TTC549 (cell line): ENCODE data around the gene PKD2.

Source experiments
- FAIRE-seq: peaks from 2 replicates; lab custom pipeline; 2012; peaks lifted over from hg19 to GRCh38; lab: Jason Lieb, UNC

The PKD2 gene

GRCh38 chr4:88027611-88028608 lies 20.5 kb downstream of the PKD2 start:
- FAIRE-seq, result no peak

DNA sequence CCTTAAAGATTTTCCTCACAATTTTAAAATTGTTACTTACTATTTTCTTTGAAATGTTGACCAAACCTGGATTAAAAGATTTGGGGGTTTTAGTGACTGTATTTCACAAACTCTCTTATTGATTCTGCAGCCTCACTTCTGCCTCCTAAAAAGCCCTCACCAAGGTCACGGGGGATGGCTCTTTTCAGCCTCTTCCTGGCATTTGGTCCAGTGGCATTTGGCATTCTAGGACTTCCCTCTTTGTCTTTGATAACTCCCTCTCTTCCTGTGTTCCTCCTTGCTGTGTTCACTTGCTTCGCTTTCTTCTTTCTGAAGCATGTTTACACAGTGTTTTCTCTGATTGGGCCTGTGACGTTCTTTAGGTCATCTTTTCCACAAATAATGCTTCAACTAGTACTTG lies 21.5 kb downstream of the PKD2 start:
- FAIRE-seq, result no peak

GRCh38 chr4:88029556-88029955 lies 22.1 kb downstream of the PKD2 start:
- no peak for FAIRE-seq

DNA sequence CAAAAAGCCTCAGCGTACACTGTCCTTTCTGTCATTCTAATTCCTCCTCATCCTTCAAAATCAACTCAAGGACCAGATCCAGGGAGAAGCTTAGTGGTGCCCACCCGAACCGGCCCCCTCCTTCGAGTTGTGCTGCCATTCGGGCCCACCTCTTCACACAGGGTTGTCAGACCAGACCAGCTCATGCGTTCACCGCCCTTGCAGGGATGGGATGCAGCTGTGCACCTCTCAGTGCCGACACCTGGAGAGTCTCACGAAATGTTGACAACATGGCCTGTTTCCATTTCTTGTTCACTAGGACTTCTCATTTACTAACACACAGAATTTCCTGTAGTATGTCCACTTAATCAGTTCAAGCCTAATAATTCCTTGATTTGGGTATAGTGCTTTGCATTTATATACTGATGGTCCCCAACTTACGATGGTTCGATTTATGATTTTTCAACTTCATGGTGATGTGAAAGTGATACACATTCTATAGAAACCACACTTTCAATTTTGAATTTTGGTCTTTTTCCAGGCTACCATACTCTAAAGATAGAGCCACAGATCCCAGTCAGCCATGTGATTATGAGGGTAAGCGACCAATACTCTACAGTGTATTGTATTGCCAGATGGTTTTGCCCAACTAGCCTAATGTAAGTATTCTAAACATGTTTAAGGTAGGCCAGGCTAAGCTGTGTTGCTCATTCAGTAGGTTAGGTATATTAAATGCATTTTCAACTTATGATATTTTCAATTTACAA lies 23.3 kb downstream of the PKD2 start:
- no peak for FAIRE-seq

- FAIRE-seq, result peak; percentile 73
These were observed 25.9 kb downstream of the PKD2 start for GRCh38 chr4:88033309-88033708.

- FAIRE-seq, result no peak
These were observed 27.9 kb downstream of the PKD2 start for GRCh38 chr4:88035292-88035691.

DNA sequence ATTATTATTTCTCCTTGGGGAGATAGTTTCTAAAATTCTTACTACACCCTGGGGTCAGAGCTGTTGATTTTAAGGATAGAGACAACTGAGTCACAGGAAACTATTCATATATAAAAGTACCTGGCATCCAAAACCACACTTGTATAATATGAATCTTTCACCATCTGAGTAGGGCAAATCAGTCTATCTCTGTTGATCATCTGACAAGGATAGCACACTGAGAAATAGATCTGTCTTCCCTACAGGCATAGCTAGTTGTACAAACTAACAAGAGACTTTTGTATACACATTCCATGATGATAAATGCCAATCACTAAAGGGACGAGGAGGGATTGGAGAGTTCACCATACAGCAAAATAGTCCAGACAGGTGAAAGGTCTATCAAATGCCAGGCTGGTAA lies 30.0 kb downstream of the PKD2 start:
- no peak for FAIRE-seq

DNA sequence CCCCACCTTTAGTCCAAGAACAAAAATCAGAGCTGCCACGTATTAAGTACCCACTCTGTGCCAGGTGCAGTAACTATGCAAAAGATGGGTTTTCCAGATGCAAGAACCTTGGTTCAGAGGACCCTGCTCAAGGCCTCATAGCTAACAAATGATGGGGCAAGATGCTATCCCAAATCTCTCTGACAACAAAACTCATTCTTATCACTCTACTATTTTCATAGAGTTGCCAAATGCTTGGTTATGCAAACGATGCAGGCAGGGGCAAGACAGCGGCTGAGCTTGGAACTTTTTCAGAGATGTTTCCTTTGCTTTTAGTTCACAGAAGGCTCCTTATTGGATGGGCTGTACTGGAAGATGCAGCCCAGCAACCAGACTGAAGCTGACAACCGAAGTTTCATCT lies 30.5 kb downstream of the PKD2 start:
- no peak for FAIRE-seq

- no peak for FAIRE-seq
These were observed 33.3 kb downstream of the PKD2 start for GRCh38 chr4:88040707-88041106.

DNA sequence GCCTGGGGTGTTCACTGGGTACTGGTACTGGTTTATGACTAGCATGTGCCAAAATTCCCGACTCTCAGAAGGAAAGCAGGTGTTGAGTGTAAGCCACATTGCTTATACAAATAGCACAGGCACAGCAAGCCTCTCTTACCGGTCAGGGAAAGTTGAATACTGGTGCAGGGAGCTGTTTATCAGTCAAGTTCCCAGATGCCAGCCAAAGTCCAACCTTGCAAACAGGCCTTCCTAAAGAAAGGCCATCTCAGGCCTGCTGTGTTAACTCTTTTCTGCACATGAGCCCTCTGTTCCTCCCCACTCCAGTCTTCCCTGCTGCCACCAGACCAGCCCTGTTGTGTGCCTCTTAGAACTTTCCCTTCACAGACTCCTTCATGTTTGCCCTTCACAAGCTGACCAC lies 34.2 kb downstream of the PKD2 start:
- FAIRE-seq, result no peak

GRCh38 chr4:88043001-88043400 lies 35.6 kb downstream of the PKD2 start:
- FAIRE-seq, result no peak

DNA sequence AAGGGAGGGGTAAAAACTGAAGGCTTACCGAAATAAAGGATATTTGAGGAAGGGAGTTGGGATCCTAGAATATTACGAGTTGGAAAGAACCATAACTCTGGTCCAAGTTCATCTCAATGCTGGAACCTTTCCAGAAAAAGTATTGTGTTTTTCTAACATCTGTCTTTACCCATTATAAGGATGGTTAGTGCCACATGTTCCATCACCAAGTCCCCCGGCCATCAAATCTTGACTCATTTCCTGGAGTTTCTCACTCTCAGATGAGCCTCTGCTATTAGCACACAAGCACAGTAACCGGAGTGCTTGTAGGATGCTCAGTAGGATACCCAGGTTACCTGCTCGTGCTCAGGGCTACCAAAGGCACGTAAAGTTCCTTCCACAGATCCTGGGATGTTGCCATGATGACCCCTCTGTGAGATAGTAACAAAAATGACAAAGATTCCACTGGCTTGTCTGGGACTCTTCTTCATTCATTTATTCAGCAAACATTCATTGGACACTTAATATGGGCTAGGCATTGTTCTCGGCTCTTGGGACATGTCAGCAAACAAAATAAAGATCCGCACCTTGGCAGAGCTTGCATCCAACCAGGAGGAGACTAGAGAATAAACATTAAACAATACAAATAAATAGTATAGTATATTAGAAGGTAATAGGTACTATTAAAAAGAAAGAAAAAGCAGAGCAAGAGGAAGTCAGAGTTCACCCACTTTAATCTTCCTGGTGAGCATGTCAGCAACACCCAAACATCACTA lies 36.3 kb downstream of the PKD2 start:
- FAIRE-seq, result no peak

GRCh38 chr4:88045021-88045420 lies 37.6 kb downstream of the PKD2 start:
- no peak for FAIRE-seq

DNA sequence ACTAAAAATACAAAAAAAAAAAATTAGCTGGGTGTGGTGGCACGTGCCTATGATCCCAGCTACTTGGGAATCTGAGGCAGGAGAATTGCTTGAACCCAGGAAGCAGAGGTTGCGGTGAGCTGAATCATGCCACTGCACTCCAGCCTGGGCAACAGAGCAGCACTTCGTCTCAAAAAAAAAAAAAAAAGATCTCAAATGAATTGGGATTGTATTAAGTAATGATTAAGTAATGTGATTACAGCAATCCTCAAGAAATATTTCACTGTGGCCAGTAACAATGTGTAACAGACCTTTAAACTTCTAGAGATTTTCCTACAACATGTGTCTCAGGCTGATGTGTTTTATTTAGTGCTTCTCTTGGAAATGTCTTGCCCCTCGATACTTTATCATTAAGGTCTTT lies 46.8 kb downstream of the PKD2 start:
- FAIRE-seq, result no peak

DNA sequence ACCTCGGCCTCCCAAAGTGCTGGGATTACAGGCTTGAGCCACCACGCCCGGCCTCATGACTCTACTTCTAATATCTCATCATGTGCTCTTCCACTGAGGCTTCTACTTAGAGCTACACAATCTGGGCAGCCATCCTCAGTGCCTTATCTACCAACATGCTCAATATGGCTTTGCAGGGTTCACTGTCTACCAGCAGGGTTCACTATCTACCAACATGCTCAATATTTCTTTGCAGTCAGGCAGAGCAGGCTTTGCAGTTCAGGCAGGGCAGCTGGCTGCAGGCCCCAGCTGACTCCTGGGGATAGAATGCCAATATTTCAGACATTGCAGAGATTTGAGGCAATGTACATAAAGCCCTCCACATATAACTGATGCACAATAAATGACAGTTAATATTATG lies 47.5 kb downstream of the PKD2 start:
- FAIRE-seq, result no peak

GRCh38 chr4:88058295-88058694 lies 50.9 kb downstream of the PKD2 start:
- no peak for FAIRE-seq

GRCh38 chr4:88059766-88060165 lies 52.3 kb downstream of the PKD2 start:
- no peak for FAIRE-seq

GRCh38 chr4:88060431-88060830 lies 53.0 kb downstream of the PKD2 start:
- FAIRE-seq, result no peak

DNA sequence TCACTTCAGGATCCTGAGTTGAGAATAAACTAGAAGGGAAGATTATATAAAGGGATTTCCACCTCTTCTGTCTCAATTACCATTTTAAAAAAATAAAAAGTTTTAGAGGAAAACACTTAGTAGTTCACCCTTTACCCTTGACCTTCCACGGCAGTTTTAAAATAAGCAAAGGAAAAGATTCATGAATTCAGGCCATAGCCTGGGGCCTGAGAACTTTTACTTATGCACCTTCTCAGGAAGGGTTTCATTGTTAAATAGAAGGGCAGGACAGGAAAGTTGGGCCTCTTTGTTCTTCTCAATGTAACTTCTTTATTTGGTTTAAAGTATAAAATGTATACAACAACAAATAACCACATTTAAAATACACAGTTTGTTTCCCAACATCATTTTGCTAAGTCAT lies 54.9 kb downstream of the PKD2 start:
- FAIRE-seq, result no peak

DNA sequence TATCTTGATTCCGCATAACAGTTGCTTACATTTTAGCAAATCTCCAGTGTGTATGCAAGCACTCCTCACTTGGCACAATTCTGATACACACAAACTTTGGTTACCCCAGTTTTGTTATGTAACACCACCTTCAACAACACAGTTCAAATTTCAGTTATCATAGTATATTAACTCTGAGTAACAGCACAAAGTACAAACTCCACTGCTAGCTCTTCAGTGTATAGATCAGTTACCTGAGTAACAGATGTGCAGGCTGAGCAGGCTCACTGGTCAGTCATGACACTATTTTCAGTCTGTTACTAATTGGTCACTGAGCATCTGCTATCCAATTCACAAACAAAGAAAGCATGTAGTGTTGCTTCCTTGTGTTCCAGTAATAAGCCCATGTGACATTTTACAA lies 55.4 kb downstream of the PKD2 start:
- FAIRE-seq, result no peak

- no peak for FAIRE-seq
These were observed 56.3 kb downstream of the PKD2 start for GRCh38 chr4:88063634-88064296.

- no peak for FAIRE-seq
These were observed 57.0 kb downstream of the PKD2 start for GRCh38 chr4:88064410-88064809.
